ENCODE data around the gene CDCA7L. TPM values are rescaled to one million over a fixed set of nuclear protein-coding genes. Genes with fewer than 3 reads are reported as not detected.

Gene CDCA7L
- total RNA-seq, 1 donor: 30.0 TPM

DNA sequence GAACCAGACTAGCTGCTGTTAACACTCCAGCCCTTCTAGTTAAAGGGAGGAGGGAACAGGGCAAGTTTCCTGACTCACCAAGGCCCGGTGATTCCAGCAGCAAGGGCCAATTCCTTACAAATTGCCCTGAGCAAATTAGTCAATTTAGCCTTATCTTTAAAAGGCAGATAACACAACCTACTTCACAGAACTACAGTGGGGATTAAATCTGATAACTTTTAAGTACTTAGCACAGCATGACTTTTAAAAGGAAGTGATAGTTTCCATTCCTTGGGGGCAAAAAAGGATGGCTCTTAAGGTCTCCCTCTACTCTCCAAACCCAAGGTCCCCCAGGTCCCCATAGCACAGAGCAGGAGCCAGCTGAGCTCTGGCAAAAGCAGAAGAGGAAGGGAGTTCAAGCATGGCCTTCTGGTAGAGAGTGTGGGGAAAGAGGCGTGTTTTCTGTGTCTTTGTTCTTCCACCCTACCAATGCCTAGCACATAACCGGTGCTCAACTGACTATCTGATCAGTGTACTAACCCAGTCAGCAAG lies 4.0 kb downstream of the CDCA7L start:
- H2AFZ ChIP-seq (ENCODE audit: low read length): no peak overlapping the region
- H3K79me2 ChIP-seq (ENCODE audit: insufficient read depth, low read length): peaks cover 53% of the 10 kb centered on the region
- H3K27ac ChIP-seq (ENCODE audit: low read depth, low read length): no peak overlapping the region
- TF ChIP-seq, protein P1, sequence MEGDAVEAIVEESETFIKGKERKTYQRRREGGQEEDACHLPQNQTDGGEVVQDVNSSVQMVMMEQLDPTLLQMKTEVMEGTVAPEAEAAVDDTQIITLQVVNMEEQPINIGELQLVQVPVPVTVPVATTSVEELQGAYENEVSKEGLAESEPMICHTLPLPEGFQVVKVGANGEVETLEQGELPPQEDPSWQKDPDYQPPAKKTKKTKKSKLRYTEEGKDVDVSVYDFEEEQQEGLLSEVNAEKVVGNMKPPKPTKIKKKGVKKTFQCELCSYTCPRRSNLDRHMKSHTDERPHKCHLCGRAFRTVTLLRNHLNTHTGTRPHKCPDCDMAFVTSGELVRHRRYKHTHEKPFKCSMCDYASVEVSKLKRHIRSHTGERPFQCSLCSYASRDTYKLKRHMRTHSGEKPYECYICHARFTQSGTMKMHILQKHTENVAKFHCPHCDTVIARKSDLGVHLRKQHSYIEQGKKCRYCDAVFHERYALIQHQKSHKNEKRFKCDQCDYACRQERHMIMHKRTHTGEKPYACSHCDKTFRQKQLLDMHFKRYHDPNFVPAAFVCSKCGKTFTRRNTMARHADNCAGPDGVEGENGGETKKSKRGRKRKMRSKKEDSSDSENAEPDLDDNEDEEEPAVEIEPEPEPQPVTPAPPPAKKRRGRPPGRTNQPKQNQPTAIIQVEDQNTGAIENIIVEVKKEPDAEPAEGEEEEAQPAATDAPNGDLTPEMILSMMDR (IDR thresholded peaks at IDR 0.05; ENCODE audit: extremely low read depth, low read depth, low read length): no peak
- peak overlapping the region; percentile 10 for H3K4me2 ChIP-seq (ENCODE audit: insufficient read depth, low read length)
- H3K4me1 ChIP-seq (ENCODE audit: insufficient read depth, low read length): peaks cover 27% of the 10 kb centered on the region
- no peaks in the 10 kb centered on the region for H3K9me3 ChIP-seq (ENCODE audit: low read depth, low read length)
- no peaks in the 10 kb centered on the region for H3K27me3 ChIP-seq (ENCODE audit: insufficient read depth, low read length)
- no peak overlapping the region for H3K4me3 ChIP-seq (ENCODE audit: insufficient read depth, low read length)
- H3K36me3 ChIP-seq (ENCODE audit: insufficient read depth, low read length): no peaks in the 10 kb centered on the region
- peak; percentile 73 for DNase-seq (ENCODE audit: insufficient read length, low spot score, missing footprints)
- H4K20me1 ChIP-seq (ENCODE audit: insufficient read depth, low read length): no peaks in the 10 kb centered on the region

DNA sequence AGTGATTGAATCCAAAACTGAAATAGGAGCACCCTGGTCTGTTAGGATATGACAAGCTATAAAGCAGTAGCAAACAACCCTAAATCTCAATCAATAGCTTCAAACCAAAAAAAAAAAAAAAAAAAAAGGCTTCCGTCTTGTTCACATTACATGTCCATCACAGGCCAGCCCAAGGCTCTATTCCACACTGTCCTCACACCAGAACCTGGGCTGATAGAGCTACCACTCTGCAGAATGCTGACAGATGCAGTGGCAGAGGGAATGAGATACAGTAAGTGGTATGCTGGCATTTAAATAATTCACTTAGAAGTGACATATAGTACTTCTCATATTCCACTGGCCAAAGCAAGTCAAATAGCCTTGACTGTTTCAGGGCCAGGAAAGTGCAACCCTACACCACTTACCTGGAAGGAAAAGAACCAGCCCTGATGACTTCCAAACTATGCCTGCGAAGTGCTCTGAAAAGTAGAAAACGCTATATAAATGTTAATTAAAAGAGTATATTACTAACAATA lies 5.8 kb downstream of the CDCA7L start:
- TF ChIP-seq, protein P1 (IDR thresholded peaks at IDR 0.05; ENCODE audit: extremely low read depth, low read depth, low read length): no peak
- H3K79me2 ChIP-seq (ENCODE audit: insufficient read depth, low read length): peaks cover 65% of the 10 kb centered on the region
- DNase-seq (ENCODE audit: insufficient read length, low spot score, missing footprints): no peak

DNA sequence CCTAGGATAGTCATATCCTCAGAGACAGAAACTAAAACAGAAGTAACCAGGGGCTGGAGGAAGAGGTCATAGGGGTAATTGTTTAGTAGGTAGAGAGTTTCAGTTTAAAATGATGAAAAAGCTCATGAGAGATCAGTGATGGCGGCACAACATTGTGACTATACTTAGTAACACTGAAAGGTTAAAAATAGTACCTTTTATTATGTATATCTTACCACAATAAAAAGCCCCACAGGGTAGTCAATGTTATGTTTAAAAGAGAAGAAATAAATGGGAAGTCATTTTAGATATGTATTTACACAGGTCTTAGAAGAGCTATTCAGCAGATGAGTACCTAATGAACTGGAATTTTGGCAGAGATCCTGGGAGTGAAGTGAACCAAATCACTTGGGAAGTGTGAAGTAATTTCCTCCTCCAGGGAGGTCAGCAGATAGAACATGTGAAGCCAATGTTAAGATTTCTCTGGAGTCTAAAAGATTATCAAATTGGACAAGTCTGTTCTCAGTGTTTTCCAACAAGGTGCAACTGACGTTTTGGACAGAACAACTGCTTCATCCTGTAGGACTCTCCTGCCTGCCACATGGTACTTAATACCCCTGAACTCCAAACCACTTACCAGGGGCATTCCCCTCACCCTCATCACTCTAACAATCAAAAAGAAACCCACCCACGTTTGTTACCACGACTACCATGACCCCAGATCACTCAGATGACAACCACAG lies 6.4 kb downstream of the CDCA7L start:
- no peak for DNase-seq (ENCODE audit: insufficient read length, low spot score, missing footprints)
- H3K36me3 ChIP-seq (ENCODE audit: insufficient read depth, low read length): no peaks in the 10 kb centered on the region
- no peak overlapping the region for H3K4me3 ChIP-seq (ENCODE audit: insufficient read depth, low read length)
- H3K27ac ChIP-seq (ENCODE audit: low read depth, low read length): no peak overlapping the region
- peaks cover 23% of the 10 kb centered on the region for H3K4me1 ChIP-seq (ENCODE audit: insufficient read depth, low read length)
- H3K79me2 ChIP-seq (ENCODE audit: insufficient read depth, low read length): peaks cover 71% of the 10 kb centered on the region
- H4K20me1 ChIP-seq (ENCODE audit: insufficient read depth, low read length): no peaks in the 10 kb centered on the region
- no peak overlapping the region for H2AFZ ChIP-seq (ENCODE audit: low read length)
- H3K27me3 ChIP-seq (ENCODE audit: insufficient read depth, low read length): no peaks in the 10 kb centered on the region
- no peaks in the 10 kb centered on the region for H3K9me3 ChIP-seq (ENCODE audit: low read depth, low read length)
- TF ChIP-seq, protein P1 (IDR thresholded peaks at IDR 0.05; ENCODE audit: extremely low read depth, low read depth, low read length): no peak
- H3K4me2 ChIP-seq (ENCODE audit: insufficient read depth, low read length): no peak overlapping the region

More for the DNA sequence above, 5.8 kb downstream of the CDCA7L start:
- H3K9me3 ChIP-seq (ENCODE audit: low read depth, low read length): no peaks in the 10 kb centered on the region
- no peaks in the 10 kb centered on the region for H3K36me3 ChIP-seq (ENCODE audit: insufficient read depth, low read length)
- peaks cover 23% of the 10 kb centered on the region for H3K4me1 ChIP-seq (ENCODE audit: insufficient read depth, low read length)
- no peak overlapping the region for H3K27ac ChIP-seq (ENCODE audit: low read depth, low read length)
- H2AFZ ChIP-seq (ENCODE audit: low read length): no peak overlapping the region
- no peak overlapping the region for H3K4me3 ChIP-seq (ENCODE audit: insufficient read depth, low read length)
- H3K4me2 ChIP-seq (ENCODE audit: insufficient read depth, low read length): no peak overlapping the region
- H3K27me3 ChIP-seq (ENCODE audit: insufficient read depth, low read length): no peaks in the 10 kb centered on the region
- H4K20me1 ChIP-seq (ENCODE audit: insufficient read depth, low read length): no peaks in the 10 kb centered on the region

DNA sequence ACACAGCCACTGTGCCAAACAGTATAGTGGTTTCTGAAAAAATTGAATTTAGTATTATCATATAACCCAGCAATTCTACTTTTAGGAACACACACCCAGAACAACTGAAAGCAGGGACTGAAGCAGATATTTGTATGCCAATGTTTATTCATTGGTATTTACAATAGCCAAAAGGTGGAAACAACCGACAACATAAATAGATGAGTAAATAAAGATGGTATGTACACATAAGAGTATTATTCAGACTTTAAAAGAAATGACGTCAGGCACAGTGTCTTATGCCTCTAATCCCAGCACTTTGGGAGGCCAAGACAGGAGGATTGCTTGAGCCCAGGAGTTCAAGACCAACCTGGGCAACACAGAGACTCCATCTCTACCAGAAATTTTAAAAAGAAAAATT lies 7.2 kb downstream of the CDCA7L start:
- Histone ChIP-seq H3K79me2 (ENCODE audit: insufficient read depth, low read length) (peaks cover 76% of the 10 kb centered on the region), H2AFZ (ENCODE audit: low read length) (no peak overlapping the region), H3K4me2 (ENCODE audit: insufficient read depth, low read length) (no peak overlapping the region), H3K27me3 (ENCODE audit: insufficient read depth, low read length) (no peaks in the 10 kb centered on the region), H3K4me1 (ENCODE audit: insufficient read depth, low read length) (peaks cover 20% of the 10 kb centered on the region), H3K36me3 (ENCODE audit: insufficient read depth, low read length) (no peaks in the 10 kb centered on the region), H4K20me1 (ENCODE audit: insufficient read depth, low read length) (no peaks in the 10 kb centered on the region), H3K4me3 (ENCODE audit: insufficient read depth, low read length) (no peak overlapping the region), H3K27ac (ENCODE audit: low read depth, low read length) (no peak overlapping the region), H3K9me3 (ENCODE audit: low read depth, low read length) (no peaks in the 10 kb centered on the region)
- TF ChIP-seq, protein P1 (IDR thresholded peaks at IDR 0.05; ENCODE audit: extremely low read depth, low read depth, low read length): no peak
- no peak for DNase-seq (ENCODE audit: insufficient read length, low spot score, missing footprints)

All from osteoblast (primary cell).